Middle frontal gyrus (tissue), 1 donor: ENCODE measurements around the gene AMY2A.
"Not testable (repeated sequence)": the region's sequence is repeated elsewhere in the genome, so short reads cannot be mapped to it uniquely, and the experiment has no call there.

Experiments
- DNase-seq: peaks from one replicate; pipeline ENCODE4 v3.0.0-alpha.2; 2015; ENCODE audit warnings: low spot score; ENCODE audit errors: extremely low spot score

Gene AMY2A

GRCh38 chr1:103616994-103617477 is at the start of gene AMY2A:
Gene AMY2A, plus strand, starts transcription at chr1:103617427. Its CDS starts 14 bp downstream, at chr1:103617441.
- DNase-seq, result not testable (repeated sequence)

GRCh38 chr1:103569493-103569892 is 47.7 kb upstream of the AMY2A start:
- no peak for DNase-seq

GRCh38 chr1:103571289-103571688 is 45.9 kb upstream of the AMY2A start, which contains the start of gene AMY2B:
Gene AMY2B, plus strand, starts transcription at chr1:103571589. Its CDS starts 14 bp downstream, at chr1:103571603.
- DNase-seq, result not testable (repeated sequence)

- no peak for DNase-seq
These were observed 41.2 kb upstream of the AMY2A start for GRCh38 chr1:103576065-103576464.

- not testable (repeated sequence) for DNase-seq
These were observed 40.4 kb upstream of the AMY2A start for GRCh38 chr1:103576784-103577183.

- DNase-seq, result no peak
These were observed 34.8 kb upstream of the AMY2A start for GRCh38 chr1:103582464-103582863.

- no peak for DNase-seq
These were observed 33.3 kb upstream of the AMY2A start for GRCh38 chr1:103583887-103584286.

- no peak for DNase-seq
These were observed 32.7 kb upstream of the AMY2A start for GRCh38 chr1:103584537-103584936.

- DNase-seq, result not testable (repeated sequence)
These were observed 14.5 kb upstream of the AMY2A start for GRCh38 chr1:103602740-103603139.

GRCh38 chr1:103616362-103616761 is 865 bp upstream of the AMY2A start:
- DNase-seq, result no peak

- not testable (repeated sequence) for DNase-seq
These were observed 10.2 kb downstream of the AMY2A start for GRCh38 chr1:103627436-103627835.

GRCh38 chr1:103641194-103641593 is 24.0 kb downstream of the AMY2A start:
- not testable (repeated sequence) for DNase-seq

GRCh38 chr1:103643908-103644307 is 26.7 kb downstream of the AMY2A start:
- DNase-seq, result not testable (repeated sequence)

GRCh38 chr1:103650305-103650704 is 33.1 kb downstream of the AMY2A start:
- DNase-seq, result not testable (repeated sequence)

GRCh38 chr1:103650889-103651288 is 33.7 kb downstream of the AMY2A start:
- not testable (repeated sequence) for DNase-seq

- not testable (repeated sequence) for DNase-seq
These were observed 36.9 kb downstream of the AMY2A start for GRCh38 chr1:103654133-103654532.

- DNase-seq, result not testable (repeated sequence)
These were observed 38.2 kb downstream of the AMY2A start, which contains the start of gene AMY1A for GRCh38 chr1:103655460-103655859. Gene AMY1A, plus strand, starts transcription at chr1:103655760. Its CDS starts 571 bp downstream, at chr1:103656331.
